K562 (cell line): ENCODE data around the gene C1QA. TPM values are rescaled to one million over a fixed set of nuclear protein-coding genes. Genes with fewer than 3 reads are reported as not detected.

Experiments
- ATAC-seq: fragments of 200-7000 bp; cut with Tn5 transposase; 3 replicates; pipeline ENCODE4 v1.9.1; 2020; ENCODE audit warnings: moderate library complexity
- BruUV-seq: library from RNA; stranded (reverse); fragments of 400-500 nt; replicated peaks from 2 replicates; lab custom pipeline; 2021; lab: Mats Ljungman, UMichigan
- CTCF ChIA-PET: fragments of 300-600 bp; formaldehyde crosslinking; extraction: SDS; loops from one replicate; lab custom pipeline; 2021; ENCODE audit warnings: low intra/inter-chr PET ratio; lab: Yijun Ruan, JAX
- POLR2A ChIA-PET: fragments of 300-600, 350-650 bp; sonication (Branson Sonifier 250); formaldehyde crosslinking; extraction: SDS; loops from one replicate; lab custom pipeline; 2021; ENCODE audit warnings: antibody characterized with exemption, inconsistent platforms; lab: Yijun Ruan, JAX
- DNase-seq, 4 experiments: peaks; one replicate each; pipeline versions ENCODE4 v3.0.0 to v3.0.0-alpha.2; 2011 to 2018; ENCODE audit warnings: low spot score in 3 of 4, mixed read lengths in 3 of 4; ENCODE audit errors: extremely low read depth in 1 of 4
- FAIRE-seq: peaks from 2 replicates; lab custom pipeline; 2011; peaks lifted over from hg19 to GRCh38; lab: Jason Lieb, UNC
- H2AFZ ChIP-seq: 2 replicates; pipeline ENCODE4 v1.6.0; 2011; ENCODE audit warnings: low read depth, low read length, control low read depth, inconsistent platforms
- H3K27ac ChIP-seq: fragments of 200-600 bp; 3 replicates; pipeline ENCODE4 v1.8.0; 2011; ENCODE audit warnings: low read depth, mild to moderate bottlenecking, control low read depth, inconsistent platforms, low read length, moderate library complexity, mixed read lengths; ENCODE audit errors: extremely low read depth
- H3K27me3 ChIP-seq, 2 experiments: fragments of 300-600 bp in 1 of 2; 2 replicates in 1 of 2; 3 replicates in 1 of 2; pipeline versions ENCODE4 v1.6.0 to v1.8.0; 2011; ENCODE audit warnings: inconsistent platforms in 2 of 2, low read length in 2 of 2, mild to moderate bottlenecking in 1 of 2, mixed read lengths in 1 of 2, moderate library complexity in 1 of 2; ENCODE audit not compliant: control insufficient read depth in 2 of 2, insufficient read depth in 2 of 2
- H3K36me3 ChIP-seq: fragments of 300-600 bp; 3 replicates; pipeline ENCODE4 v1.8.0; 2011; ENCODE audit warnings: mild to moderate bottlenecking, low read length, inconsistent platforms; ENCODE audit not compliant: control insufficient read depth, insufficient read depth
- H3K4me1 ChIP-seq, 2 experiments: fragments of 200-600 bp in 1 of 2; replicated peaks in 1 of 2; 2 replicates in 1 of 2; 3 replicates in 1 of 2; pipeline versions ENCODE4 v1.5.1 to v1.8.0; 2011; ENCODE audit warnings: inconsistent platforms in 2 of 2, low read length in 2 of 2, mild to moderate bottlenecking in 1 of 2, mixed read lengths in 1 of 2, moderate library complexity in 1 of 2; ENCODE audit not compliant: control insufficient read depth in 2 of 2, insufficient read depth in 2 of 2
- H3K4me2 ChIP-seq: 2 replicates; pipeline ENCODE4 v1.6.1; 2011; ENCODE audit warnings: low read length, control low read depth, inconsistent platforms, mixed read lengths; ENCODE audit not compliant: insufficient read depth
- H3K4me3 ChIP-seq: fragments of 200-600 bp; sonication (generic), shearing (Covaris generic); 2 replicates; pipeline ENCODE4 v1.5.1; 2016; ENCODE audit warnings: control low read depth, inconsistent platforms
- H3K79me2 ChIP-seq: fragments of 200-600 bp; 3 replicates; pipeline ENCODE4 v1.8.0; 2011; ENCODE audit warnings: low read length, inconsistent platforms; ENCODE audit not compliant: control insufficient read depth, insufficient read depth
- H3K9ac ChIP-seq, 2 experiments: 2 replicates each; pipeline versions ENCODE4 v1.6.0 to v1.6.1; 2011; ENCODE audit warnings: low read depth in 2 of 2, low read length in 2 of 2, control low read depth in 1 of 2, inconsistent platforms in 1 of 2, mild to moderate bottlenecking in 1 of 2, mixed read lengths in 1 of 2; ENCODE audit not compliant: insufficient read depth in 1 of 2
- H3K9me1 ChIP-seq: one replicate; pipeline ENCODE4 v1.6.0; 2011; ENCODE audit warnings: inconsistent platforms, mild to moderate bottlenecking, low read length, moderate library complexity; ENCODE audit not compliant: control insufficient read depth, insufficient read depth
- H3K9me3 ChIP-seq: replicated peaks from 2 replicates; pipeline ENCODE4 v1.5.1; 2011; ENCODE audit warnings: low read depth, low read length, inconsistent platforms; ENCODE audit not compliant: control insufficient read depth, insufficient read depth
- H4K20me1 ChIP-seq: replicated peaks from 2 replicates; pipeline ENCODE4 v1.6.1; 2011; ENCODE audit warnings: low read length, inconsistent platforms, mixed read lengths; ENCODE audit not compliant: control insufficient read depth, insufficient read depth
- CREM ChIP-seq: IDR thresholded peaks from 2 replicates; pipeline ENCODE4 v1.6.1; 2014; ENCODE audit warnings: antibody characterized with exemption, low read depth
- DDX20 ChIP-seq: fragments of 450-650 bp; IDR thresholded peaks from 2 replicates; pipeline ENCODE4 v1.6.1; 2016; ENCODE audit warnings: missing genetic modification characterization, low read depth, mild to moderate bottlenecking, missing compliant biosample characterization, moderate library complexity
- E2F3 ChIP-seq: fragments of 250-450 bp; sonication (Bioruptor Pico); IDR thresholded peaks from 2 replicates; pipeline ENCODE4 v1.4.0; 2020; ENCODE audit warnings: mild to moderate bottlenecking
- GABPB1 ChIP-seq: sonication (generic); formaldehyde crosslinking; IDR thresholded peaks from 2 replicates; pipeline ENCODE4 v1.8.0; 2022; ENCODE audit warnings: mild to moderate bottlenecking, missing genetic modification reagents
- KDM2B ChIP-seq: fragments of 250-450 bp; sonication (Bioruptor Pico); IDR thresholded peaks from 2 replicates; pipeline ENCODE4 v1.8.0; 2021; ENCODE audit warnings: mild to moderate bottlenecking, moderate library complexity
- MCM3 ChIP-seq: fragments of 450-650 bp; IDR thresholded peaks from 2 replicates; pipeline ENCODE4 v1.6.1; 2016
- MTA2 ChIP-seq: fragments of 450-650 bp; IDR thresholded peaks from 2 replicates; pipeline ENCODE4 v1.6.1; 2016; ENCODE audit warnings: low read depth
- PHB ChIP-seq: fragments of 250-450 bp; sonication (Bioruptor Pico); IDR thresholded peaks from 2 replicates; pipeline ENCODE4 v1.5.0; 2021
- PHF20 ChIP-seq: fragments of 450-650 bp; IDR thresholded peaks from 2 replicates; pipeline ENCODE4 v1.6.1; 2018; ENCODE audit not compliant: partially characterized antibody
- PYGO2 ChIP-seq: fragments of 450-650 bp; IDR thresholded peaks from 2 replicates; pipeline ENCODE4 v1.6.1; 2016; ENCODE audit warnings: mild to moderate bottlenecking, missing genetic modification characterization, moderate library complexity, missing compliant biosample characterization
- SMARCE1 ChIP-seq: fragments of 450-650 bp; IDR thresholded peaks from 2 replicates; pipeline ENCODE4 v1.7.1; 2016; ENCODE audit warnings: mild to moderate bottlenecking
- THRAP3 ChIP-seq: fragments of 450-650 bp; IDR thresholded peaks from 2 replicates; pipeline ENCODE4 v1.6.1; 2016; ENCODE audit warnings: mild to moderate bottlenecking, inconsistent platforms, borderline replicate concordance
- TSC22D4 ChIP-seq: fragments of 450-650 bp; IDR thresholded peaks from 2 replicates; pipeline ENCODE4 v1.6.1; 2016; ENCODE audit warnings: missing genetic modification characterization, missing biosample characterization, control low read depth
- U2AF2 ChIP-seq: fragments of 200-400 bp; formaldehyde crosslinking; optimal IDR thresholded peaks from 2 replicates; pipeline ENCODE3; 2017; ENCODE audit warnings: low read depth, mild to moderate bottlenecking, low read length
- ZKSCAN3 ChIP-seq: fragments of 250-450 bp; sonication (Bioruptor Pico); IDR thresholded peaks from 2 replicates; pipeline ENCODE4 v1.4.0; 2020
- ZNF347 ChIP-seq: fragments of 450-650 bp; formaldehyde crosslinking; IDR thresholded peaks from 2 replicates; pipeline ENCODE4 v1.4.0; 2020; ENCODE audit warnings: low read depth, mild to moderate bottlenecking, moderate library complexity
- ZNF57 ChIP-seq: fragments of 450-650 bp; formaldehyde crosslinking; IDR thresholded peaks from 2 replicates; pipeline ENCODE4 v1.4.0; 2020; ENCODE audit warnings: mild to moderate bottlenecking, moderate library complexity
- WGBS: fragments of 100-300 bp; shearing (Covaris generic); methylation state at CpG from one replicate; pipeline ENCODE4 v1.1.6; 2016; ENCODE audit warnings: low coverage, mixed read lengths; ENCODE audit not compliant: insufficient coverage; ENCODE audit errors: missing lambda C conversion rate; 5-methylcytosine and 5-hydroxymethylcytosine counted together
- in situ Hi-C: fragments of 300-500 bp; cut with MboI; formaldehyde crosslinking; loops from 4 replicates; pipeline ENCODE4 v1.15.0; 2018; ENCODE audit warnings: inconsistent platforms, mixed read lengths
- intact Hi-C: fragments of 100-400 bp; cut with micrococcal nuclease; formaldehyde crosslinking; loops from 2 replicates; pipeline ENCODE4 v1.14.2; 2022
- polyA plus RNA-seq, 8 experiments: library from polyadenylated mRNA; depleted of rRNA in 4 of 8; stranded (reverse) in 5 of 8; unstranded in 3 of 8; fragments of >200 nt; fragmentation: Nextera tagmentation in 2 of 8; fragmentation: Illumina TruSeq in 1 of 8; extraction: Ambion mirVana in 2 of 8; extraction: Trizol in 1 of 8; gene quantifications; 2 replicates each; pipeline versions ENCODE4 v1.2.1 to v1.2.3, GENCODE V29; 2011 to 2014; ENCODE audit warnings: inconsistent platforms in 1 of 8, missing spikeins in 1 of 8
- total RNA-seq, 7 experiments: library from RNA; depleted of rRNA in 6 of 7; stranded (reverse); fragments of >200 nt in 6 of 7; fragmentation: Illumina TruSeq in 2 of 7; extraction: Trizol in 2 of 7; gene quantifications; 2 replicates each; pipeline versions ENCODE4 v1.2.1 to v1.2.3, GENCODE V29; 2011 to 2021; ENCODE audit warnings: low replicate concordance in 1 of 7
- TF ChIP-seq, protein P1 (sequence below): fragments of 250-450 bp; sonication (Bioruptor Pico); IDR thresholded peaks from 2 replicates; pipeline ENCODE4 v1.8.0; 2022; ENCODE audit warnings: inconsistent platforms

Gene C1QA
- total and polyA plus RNA-seq, 9 of the 15 experiments (the other 6 are each of a cell fraction or from before 2014, with no cell fraction given) = 0.71 TPM; not detected in 8

DNA sequence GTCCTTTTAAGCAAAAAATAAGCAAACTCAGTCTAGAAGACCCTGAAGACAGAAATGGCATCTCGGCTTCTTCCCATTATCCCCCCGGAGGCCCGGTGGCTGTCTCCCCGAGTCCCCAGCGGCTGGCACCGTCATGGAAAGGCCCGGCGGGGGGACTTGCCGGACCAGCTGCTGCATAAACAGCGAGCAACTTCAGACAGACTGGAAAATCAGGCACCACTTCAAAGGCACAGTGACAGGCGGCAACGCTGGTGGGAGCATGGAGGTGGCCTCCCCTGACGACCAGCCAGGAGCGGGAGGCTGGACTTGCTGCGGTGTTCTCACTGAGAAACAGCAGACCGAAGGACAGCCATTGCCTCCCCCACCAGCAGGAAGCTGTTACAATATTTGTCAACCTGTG lies 18.4 kb upstream of the C1QA start:
- ATAC-seq = no peak
- intact Hi-C loops (no loop called here), in situ Hi-C loops (no loop called here)
- peaks cover 13% of the 10 kb centered on the region; the same call in 1 of the 2 replicates for H4K20me1 ChIP-seq
- ChIA-PET POLR2A (no interaction called here), CTCF (interaction anchor here (0.6 kb wide), 1 partner anchor 467 kb away, joined by 3 read pairs; no protein-coding TSS in a partner anchor)
- no peak overlapping the region; a peak in 1 of 4 replicates for H3K9ac ChIP-seq
- no peak for FAIRE-seq
- no peaks in the 10 kb centered on the region for H3K79me2 ChIP-seq
- H3K4me2 ChIP-seq = no peak overlapping the region
- TF ChIP-seq SMARCE1 (no peak), DDX20 (no peak), U2AF2 (no peak), PHF20 (no peak), ZNF57 (CRISPR knock-in tag) (no peak), ZKSCAN3 (CRISPR knock-in tag) (no peak), MTA2 (no peak), MCM3 (no peak), ZNF347 (CRISPR knock-in tag) (no peak), PYGO2 (tag) (no peak), TSC22D4 (tag) (no peak), CREM (no peak), THRAP3 (no peak), E2F3 (no peak), PHB (no peak), KDM2B (CRISPR knock-in tag) (no peak), GABPB1 (CRISPR knock-in tag) (no peak)
- TF ChIP-seq, protein P1, sequence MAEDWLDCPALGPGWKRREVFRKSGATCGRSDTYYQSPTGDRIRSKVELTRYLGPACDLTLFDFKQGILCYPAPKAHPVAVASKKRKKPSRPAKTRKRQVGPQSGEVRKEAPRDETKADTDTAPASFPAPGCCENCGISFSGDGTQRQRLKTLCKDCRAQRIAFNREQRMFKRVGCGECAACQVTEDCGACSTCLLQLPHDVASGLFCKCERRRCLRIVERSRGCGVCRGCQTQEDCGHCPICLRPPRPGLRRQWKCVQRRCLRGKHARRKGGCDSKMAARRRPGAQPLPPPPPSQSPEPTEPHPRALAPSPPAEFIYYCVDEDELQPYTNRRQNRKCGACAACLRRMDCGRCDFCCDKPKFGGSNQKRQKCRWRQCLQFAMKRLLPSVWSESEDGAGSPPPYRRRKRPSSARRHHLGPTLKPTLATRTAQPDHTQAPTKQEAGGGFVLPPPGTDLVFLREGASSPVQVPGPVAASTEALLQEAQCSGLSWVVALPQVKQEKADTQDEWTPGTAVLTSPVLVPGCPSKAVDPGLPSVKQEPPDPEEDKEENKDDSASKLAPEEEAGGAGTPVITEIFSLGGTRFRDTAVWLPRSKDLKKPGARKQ (CRISPR knock-in tag) = no peak
- H3K4me3 ChIP-seq = no peak overlapping the region
- H3K4me1 ChIP-seq = peaks cover 0 to 7% of the 10 kb centered on the region in 2 experiments; a peak in 1 of 5 replicates
- no peak overlapping the region for H3K27ac ChIP-seq
- H3K9me1 ChIP-seq = no peaks in the 10 kb centered on the region
- WGBS = 1% methylated on average over 16 of the region's 16 CpGs
- DNase-seq = no peak
- H2AFZ ChIP-seq = no peak overlapping the region
- no peaks in the 10 kb centered on the region for H3K9me3 ChIP-seq
- H3K36me3 ChIP-seq = no peaks in the 10 kb centered on the region
- H3K27me3 ChIP-seq = peaks cover 27 to 74% of the 10 kb centered on the region in 2 experiments; a peak in 4 of 5 replicates
- BruUV-seq = no TSS peak
